Measurements from ENCODE around the gene ADD2.

DNA sequence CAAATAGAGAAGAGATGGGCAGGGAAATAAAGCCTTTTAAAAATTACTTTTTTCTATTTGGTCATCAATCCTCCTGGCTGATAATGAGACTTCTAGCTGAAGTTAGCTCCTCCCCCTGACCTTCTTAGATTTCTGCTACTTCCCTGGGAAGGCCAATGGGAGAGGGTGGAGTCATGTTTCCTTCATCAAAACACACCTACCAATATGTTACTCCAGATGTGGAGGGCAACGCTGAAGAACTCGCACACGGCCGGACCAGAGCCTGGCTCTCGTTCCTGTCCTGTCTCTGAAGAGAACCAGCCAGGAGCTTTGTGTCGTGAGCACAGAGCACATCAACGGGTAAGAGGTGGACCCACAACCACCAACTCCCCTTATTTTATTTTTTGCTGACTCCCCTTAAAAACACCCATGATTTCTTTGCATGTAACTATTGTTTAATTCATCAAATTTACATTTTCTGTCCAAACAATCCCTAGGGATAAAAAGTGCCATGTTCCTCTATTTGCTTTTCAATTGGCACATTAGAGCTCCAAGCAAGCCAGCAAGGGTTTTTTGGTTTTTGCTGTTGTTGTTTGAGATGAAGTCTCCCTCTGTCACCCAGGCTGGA lies 94.9 kb downstream of the ADD2 start:
- TF ChIP-seq, protein P1, sequence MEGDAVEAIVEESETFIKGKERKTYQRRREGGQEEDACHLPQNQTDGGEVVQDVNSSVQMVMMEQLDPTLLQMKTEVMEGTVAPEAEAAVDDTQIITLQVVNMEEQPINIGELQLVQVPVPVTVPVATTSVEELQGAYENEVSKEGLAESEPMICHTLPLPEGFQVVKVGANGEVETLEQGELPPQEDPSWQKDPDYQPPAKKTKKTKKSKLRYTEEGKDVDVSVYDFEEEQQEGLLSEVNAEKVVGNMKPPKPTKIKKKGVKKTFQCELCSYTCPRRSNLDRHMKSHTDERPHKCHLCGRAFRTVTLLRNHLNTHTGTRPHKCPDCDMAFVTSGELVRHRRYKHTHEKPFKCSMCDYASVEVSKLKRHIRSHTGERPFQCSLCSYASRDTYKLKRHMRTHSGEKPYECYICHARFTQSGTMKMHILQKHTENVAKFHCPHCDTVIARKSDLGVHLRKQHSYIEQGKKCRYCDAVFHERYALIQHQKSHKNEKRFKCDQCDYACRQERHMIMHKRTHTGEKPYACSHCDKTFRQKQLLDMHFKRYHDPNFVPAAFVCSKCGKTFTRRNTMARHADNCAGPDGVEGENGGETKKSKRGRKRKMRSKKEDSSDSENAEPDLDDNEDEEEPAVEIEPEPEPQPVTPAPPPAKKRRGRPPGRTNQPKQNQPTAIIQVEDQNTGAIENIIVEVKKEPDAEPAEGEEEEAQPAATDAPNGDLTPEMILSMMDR (IDR thresholded peaks at IDR 0.05) = no peak
- TF ChIP-seq POLR2A (IDR thresholded peaks at IDR 0.05) = no peak
